GM12878 (cell line): ENCODE results near the gene TMEM168. TPM values are rescaled to one million over a fixed set of nuclear protein-coding genes. Genes with fewer than 3 reads are reported as not detected.
A peak's percentile ranks its signal among the peaks of the same experiment; 100 is the strongest.

ENCODE experiments used
- ATF7 ChIP-seq: fragments of 450-650 bp; IDR thresholded peaks from 2 replicates; pipeline ENCODE4 v1.6.1; 2016; ENCODE audit warnings: low read depth, mild to moderate bottlenecking
- CBFB ChIP-seq: IDR thresholded peaks from 2 replicates; pipeline ENCODE4 v1.6.1; 2016; ENCODE audit warnings: antibody characterized with exemption, low read depth
- CEBPB ChIP-seq, 2 experiments: fragments of 150-350 bp in 1 of 2; IDR thresholded peaks; 2 replicates each; pipeline ENCODE4 v1.6.1; 2012 to 2014; ENCODE audit warnings: low read depth in 2 of 2, low read length in 2 of 2, borderline replicate concordance in 1 of 2, inconsistent platforms in 1 of 2
- CHD2 ChIP-seq: IDR thresholded peaks from 2 replicates; pipeline ENCODE4 v1.6.1; 2011; ENCODE audit warnings: low read depth, low read length, improper control_type of control experiment, borderline replicate concordance
- JUNB ChIP-seq: IDR thresholded peaks from 2 replicates; pipeline ENCODE4 v1.6.1; 2016; ENCODE audit warnings: antibody characterized with exemption, mild to moderate bottlenecking
- KLF5 ChIP-seq: fragments of 450-650 bp; IDR thresholded peaks from 2 replicates; pipeline ENCODE4 v1.6.1; 2014; ENCODE audit warnings: mild to moderate bottlenecking; ENCODE audit not compliant: partially characterized antibody
- NFXL1 ChIP-seq: fragments of 450-650 bp; IDR thresholded peaks from 2 replicates; pipeline ENCODE4 v1.6.1; 2017; ENCODE audit warnings: antibody characterized with exemption, mild to moderate bottlenecking, borderline replicate concordance
- POLR2AphosphoS2 ChIP-seq: IDR thresholded peaks from 2 replicates; pipeline ENCODE4 v1.6.1; 2011; ENCODE audit warnings: low read depth, mild to moderate bottlenecking, low read length, improper control_type of control experiment, moderate library complexity
- RELA ChIP-seq: fragments of 450-650 bp; IDR thresholded peaks from 2 replicates; pipeline ENCODE4 v1.8.0; 2014; ENCODE audit warnings: borderline replicate concordance; ENCODE audit not compliant: partially characterized antibody
- SIX5 ChIP-seq: IDR thresholded peaks from 2 replicates; pipeline ENCODE4 v1.6.1; 2011; ENCODE audit warnings: mild to moderate bottlenecking, low read depth, low read length, moderate library complexity; ENCODE audit not compliant: severe bottlenecking
- SMARCA5 ChIP-seq: fragments of 450-650 bp; IDR thresholded peaks from 2 replicates; pipeline ENCODE4 v1.6.1; 2017; ENCODE audit warnings: mild to moderate bottlenecking
- SREBF2 ChIP-seq: IDR thresholded peaks from 2 replicates; pipeline ENCODE4 v1.6.1; 2012; ENCODE audit warnings: mild to moderate bottlenecking, low read length
- SUPT20H ChIP-seq: IDR thresholded peaks from 2 replicates; pipeline ENCODE4 v1.6.1; 2011; ENCODE audit warnings: low read depth, mild to moderate bottlenecking, low read length, moderate library complexity, borderline replicate concordance; ENCODE audit not compliant: control insufficient read depth
- ZNF207 ChIP-seq: fragments of 450-650 bp; IDR thresholded peaks from 2 replicates; pipeline ENCODE4 v1.6.1; 2014; ENCODE audit warnings: antibody characterized with exemption, mild to moderate bottlenecking, borderline replicate concordance
- ZNF687 ChIP-seq: fragments of 450-650 bp; IDR thresholded peaks from 2 replicates; pipeline ENCODE4 v1.6.1; 2017; ENCODE audit warnings: mild to moderate bottlenecking, moderate library complexity
- polyA plus RNA-seq, 11 experiments: library from polyadenylated mRNA; depleted of rRNA in 4 of 11; unstranded in 6 of 11; stranded (reverse) in 5 of 11; fragments of >200 nt; fragmentation: Nextera tagmentation in 4 of 11; fragmentation: Illumina TruSeq in 1 of 11; extraction: Ambion mirVana in 4 of 11; extraction: Trizol in 1 of 11; gene quantifications; 1 replicate in 1 of 11; 2 replicates in 10 of 11; pipeline versions ENCODE4 v1.2.1 to v1.2.3, GENCODE V29; 2011 to 2016; ENCODE audit warnings: inconsistent platforms in 2 of 11, missing spikeins in 2 of 11, low read depth in 1 of 11
- total RNA-seq, 4 experiments: library from RNA; depleted of rRNA in 3 of 4; stranded (reverse); fragments of >200 nt in 3 of 4; fragmentation: Illumina TruSeq in 1 of 4; extraction: Trizol in 1 of 4; gene quantifications; 2 replicates each; pipeline versions ENCODE4 v1.2.1 to v1.2.3, GENCODE V29; 2013 to 2021
- TF ChIP-seq, protein P1 (sequence below): fragments of 450-650 bp; IDR thresholded peaks from 2 replicates; pipeline ENCODE4 v1.6.1; 2016; ENCODE audit warnings: mild to moderate bottlenecking
- TF ChIP-seq, protein P2 (sequence below): fragments of 450-650 bp; IDR thresholded peaks from 2 replicates; pipeline ENCODE4 v1.6.1; 2017; ENCODE audit warnings: mild to moderate bottlenecking, moderate library complexity
- TF ChIP-seq, protein P3 (sequence below): fragments of 150-350 bp; IDR thresholded peaks from 2 replicates; pipeline ENCODE4 v1.6.1; 2014; ENCODE audit warnings: mild to moderate bottlenecking, low read depth, low read length

TMEM168 gene
- total and polyA plus RNA-seq, 10 of the 15 experiments (the other 5 are each of a cell fraction or from before 2014, with no cell fraction given) = 9.1 to 44.2 (median 19.8) TPM

GRCh38 chr7:112789817-112790585 lies at the start of gene TMEM168 (continued):
- TF ChIP-seq CBFB = peak; percentile 53
- TF ChIP-seq RELA = no peak
- TF ChIP-seq SUPT20H = no peak
- TF ChIP-seq SREBF2 = no peak
- peak; percentile 66; the same call in 1 of the 2 replicates for TF ChIP-seq POLR2AphosphoS2
- peak; percentile 48; the same call in 1 of the 2 replicates for TF ChIP-seq CHD2
- TF ChIP-seq, protein P1, sequence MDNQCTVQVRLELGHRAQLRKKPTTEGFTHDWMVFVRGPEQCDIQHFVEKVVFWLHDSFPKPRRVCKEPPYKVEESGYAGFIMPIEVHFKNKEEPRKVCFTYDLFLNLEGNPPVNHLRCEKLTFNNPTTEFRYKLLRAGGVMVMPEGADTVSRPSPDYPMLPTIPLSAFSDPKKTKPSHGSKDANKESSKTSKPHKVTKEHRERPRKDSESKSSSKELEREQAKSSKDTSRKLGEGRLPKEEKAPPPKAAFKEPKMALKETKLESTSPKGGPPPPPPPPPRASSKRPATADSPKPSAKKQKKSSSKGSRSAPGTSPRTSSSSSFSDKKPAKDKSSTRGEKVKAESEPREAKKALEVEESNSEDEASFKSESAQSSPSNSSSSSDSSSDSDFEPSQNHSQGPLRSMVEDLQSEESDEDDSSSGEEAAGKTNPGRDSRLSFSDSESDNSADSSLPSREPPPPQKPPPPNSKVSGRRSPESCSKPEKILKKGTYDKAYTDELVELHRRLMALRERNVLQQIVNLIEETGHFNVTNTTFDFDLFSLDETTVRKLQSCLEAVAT = no peak; the same call in none of the 2 replicates
- TF ChIP-seq SIX5 = no peak
- TF ChIP-seq ZNF687 = no peak
- TF ChIP-seq, protein P2, sequence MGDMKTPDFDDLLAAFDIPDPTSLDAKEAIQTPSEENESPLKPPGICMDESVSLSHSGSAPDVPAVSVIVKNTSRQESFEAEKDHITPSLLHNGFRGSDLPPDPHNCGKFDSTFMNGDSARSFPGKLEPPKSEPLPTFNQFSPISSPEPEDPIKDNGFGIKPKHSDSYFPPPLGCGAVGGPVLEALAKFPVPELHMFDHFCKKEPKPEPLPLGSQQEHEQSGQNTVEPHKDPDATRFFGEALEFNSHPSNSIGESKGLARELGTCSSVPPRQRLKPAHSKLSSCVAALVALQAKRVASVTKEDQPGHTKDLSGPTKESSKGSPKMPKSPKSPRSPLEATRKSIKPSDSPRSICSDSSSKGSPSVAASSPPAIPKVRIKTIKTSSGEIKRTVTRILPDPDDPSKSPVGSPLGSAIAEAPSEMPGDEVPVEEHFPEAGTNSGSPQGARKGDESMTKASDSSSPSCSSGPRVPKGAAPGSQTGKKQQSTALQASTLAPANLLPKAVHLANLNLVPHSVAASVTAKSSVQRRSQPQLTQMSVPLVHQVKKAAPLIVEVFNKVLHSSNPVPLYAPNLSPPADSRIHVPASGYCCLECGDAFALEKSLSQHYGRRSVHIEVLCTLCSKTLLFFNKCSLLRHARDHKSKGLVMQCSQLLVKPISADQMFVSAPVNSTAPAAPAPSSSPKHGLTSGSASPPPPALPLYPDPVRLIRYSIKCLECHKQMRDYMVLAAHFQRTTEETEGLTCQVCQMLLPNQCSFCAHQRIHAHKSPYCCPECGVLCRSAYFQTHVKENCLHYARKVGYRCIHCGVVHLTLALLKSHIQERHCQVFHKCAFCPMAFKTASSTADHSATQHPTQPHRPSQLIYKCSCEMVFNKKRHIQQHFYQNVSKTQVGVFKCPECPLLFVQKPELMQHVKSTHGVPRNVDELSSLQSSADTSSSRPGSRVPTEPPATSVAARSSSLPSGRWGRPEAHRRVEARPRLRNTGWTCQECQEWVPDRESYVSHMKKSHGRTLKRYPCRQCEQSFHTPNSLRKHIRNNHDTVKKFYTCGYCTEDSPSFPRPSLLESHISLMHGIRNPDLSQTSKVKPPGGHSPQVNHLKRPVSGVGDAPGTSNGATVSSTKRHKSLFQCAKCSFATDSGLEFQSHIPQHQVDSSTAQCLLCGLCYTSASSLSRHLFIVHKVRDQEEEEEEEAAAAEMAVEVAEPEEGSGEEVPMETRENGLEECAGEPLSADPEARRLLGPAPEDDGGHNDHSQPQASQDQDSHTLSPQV = no peak
- peak; percentile 34 for TF ChIP-seq KLF5
- no peak for TF ChIP-seq ATF7
- no peak; a peak in 1 of 4 replicates for TF ChIP-seq CEBPB (IDR thresholded peaks at IDR 0.05; ENCODE audit: borderline replicate concordance in 1 of 2, low read depth in 2 of 2, low read length in 2 of 2)
- TF ChIP-seq NFXL1 = no peak
- TF ChIP-seq ZNF207 = no peak
- TF ChIP-seq, protein P3, sequence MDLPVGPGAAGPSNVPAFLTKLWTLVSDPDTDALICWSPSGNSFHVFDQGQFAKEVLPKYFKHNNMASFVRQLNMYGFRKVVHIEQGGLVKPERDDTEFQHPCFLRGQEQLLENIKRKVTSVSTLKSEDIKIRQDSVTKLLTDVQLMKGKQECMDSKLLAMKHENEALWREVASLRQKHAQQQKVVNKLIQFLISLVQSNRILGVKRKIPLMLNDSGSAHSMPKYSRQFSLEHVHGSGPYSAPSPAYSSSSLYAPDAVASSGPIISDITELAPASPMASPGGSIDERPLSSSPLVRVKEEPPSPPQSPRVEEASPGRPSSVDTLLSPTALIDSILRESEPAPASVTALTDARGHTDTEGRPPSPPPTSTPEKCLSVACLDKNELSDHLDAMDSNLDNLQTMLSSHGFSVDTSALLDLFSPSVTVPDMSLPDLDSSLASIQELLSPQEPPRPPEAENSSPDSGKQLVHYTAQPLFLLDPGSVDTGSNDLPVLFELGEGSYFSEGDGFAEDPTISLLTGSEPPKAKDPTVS = no peak
- TF ChIP-seq JUNB = no peak
- peak; percentile 94; the same call in 1 of the 2 replicates for TF ChIP-seq SMARCA5
